ENCODE results near the gene SMU1.

Gene SMU1

DNA sequence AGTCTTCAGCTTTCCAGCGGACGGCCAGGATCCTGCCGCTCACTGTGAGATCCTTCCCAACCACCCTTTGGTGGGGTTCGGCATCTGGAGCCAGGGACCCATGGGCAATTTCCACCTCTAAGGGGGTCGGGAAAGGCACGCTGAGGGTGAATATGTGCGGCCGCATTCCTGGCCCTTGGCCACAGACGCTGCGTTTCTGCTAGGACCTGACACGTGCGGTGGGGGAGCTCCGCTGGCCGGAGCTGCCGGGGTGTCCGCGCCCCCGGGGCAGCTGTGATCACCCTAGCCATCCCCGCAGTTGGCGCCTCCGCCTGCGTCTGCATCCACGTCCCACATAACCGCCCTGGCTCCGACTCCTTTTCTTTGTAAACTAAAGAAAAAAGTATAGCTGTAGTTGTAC lies 56.7 kb downstream of the SMU1 start:
- TF ChIP-seq, protein P1, sequence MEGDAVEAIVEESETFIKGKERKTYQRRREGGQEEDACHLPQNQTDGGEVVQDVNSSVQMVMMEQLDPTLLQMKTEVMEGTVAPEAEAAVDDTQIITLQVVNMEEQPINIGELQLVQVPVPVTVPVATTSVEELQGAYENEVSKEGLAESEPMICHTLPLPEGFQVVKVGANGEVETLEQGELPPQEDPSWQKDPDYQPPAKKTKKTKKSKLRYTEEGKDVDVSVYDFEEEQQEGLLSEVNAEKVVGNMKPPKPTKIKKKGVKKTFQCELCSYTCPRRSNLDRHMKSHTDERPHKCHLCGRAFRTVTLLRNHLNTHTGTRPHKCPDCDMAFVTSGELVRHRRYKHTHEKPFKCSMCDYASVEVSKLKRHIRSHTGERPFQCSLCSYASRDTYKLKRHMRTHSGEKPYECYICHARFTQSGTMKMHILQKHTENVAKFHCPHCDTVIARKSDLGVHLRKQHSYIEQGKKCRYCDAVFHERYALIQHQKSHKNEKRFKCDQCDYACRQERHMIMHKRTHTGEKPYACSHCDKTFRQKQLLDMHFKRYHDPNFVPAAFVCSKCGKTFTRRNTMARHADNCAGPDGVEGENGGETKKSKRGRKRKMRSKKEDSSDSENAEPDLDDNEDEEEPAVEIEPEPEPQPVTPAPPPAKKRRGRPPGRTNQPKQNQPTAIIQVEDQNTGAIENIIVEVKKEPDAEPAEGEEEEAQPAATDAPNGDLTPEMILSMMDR (IDR thresholded peaks at IDR 0.05; ENCODE audit: low read depth, low read length, missing control alignments), result no peak
- no peak for DNase-seq (ENCODE audit: extremely low read depth, low read depth)
- no peak overlapping the region for H3K4me3 ChIP-seq (replicated peaks; ENCODE audit: low read depth, low read length)

DNA sequence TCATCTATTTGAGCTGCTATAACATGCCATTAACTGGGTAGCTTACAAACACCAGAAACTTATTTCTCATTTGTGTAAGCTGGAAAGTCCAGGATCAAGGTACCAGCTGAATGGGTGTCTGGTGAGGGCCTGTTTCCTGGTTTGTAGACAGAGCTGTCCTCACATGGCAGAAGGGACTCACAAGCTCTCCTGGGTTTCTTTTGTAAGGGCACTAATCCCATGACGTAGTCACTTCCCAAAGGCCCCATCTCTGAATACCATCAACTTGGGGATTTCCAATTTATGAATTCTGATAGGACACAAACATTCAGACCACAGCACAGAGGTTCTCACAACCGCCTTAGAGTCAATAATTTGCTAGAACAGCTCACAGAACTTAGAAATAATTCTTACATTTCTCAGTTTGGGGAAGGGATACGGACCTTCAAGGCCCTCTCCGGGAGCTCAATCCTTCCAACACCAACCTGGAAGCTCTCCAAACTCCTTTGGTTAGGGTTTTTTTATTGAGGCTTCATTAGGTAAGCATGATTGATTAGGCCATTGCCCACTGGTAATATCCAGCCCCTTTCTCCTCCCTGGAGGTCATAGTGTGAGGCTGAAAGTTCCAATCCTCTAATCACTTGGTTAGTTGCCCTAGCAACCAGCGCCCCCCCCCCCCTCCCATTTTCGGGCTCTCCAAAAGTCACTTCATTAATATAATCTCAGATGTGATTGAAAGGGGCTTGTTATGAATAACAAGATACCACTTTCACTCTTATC lies 59.0 kb downstream of the SMU1 start:
- TF ChIP-seq, protein P1 (IDR thresholded peaks at IDR 0.05; ENCODE audit: low read depth, low read length, missing control alignments), result no peak
- no peak for DNase-seq (ENCODE audit: extremely low read depth, low read depth)
- no peak overlapping the region for H3K4me3 ChIP-seq (replicated peaks; ENCODE audit: low read depth, low read length)

DNA sequence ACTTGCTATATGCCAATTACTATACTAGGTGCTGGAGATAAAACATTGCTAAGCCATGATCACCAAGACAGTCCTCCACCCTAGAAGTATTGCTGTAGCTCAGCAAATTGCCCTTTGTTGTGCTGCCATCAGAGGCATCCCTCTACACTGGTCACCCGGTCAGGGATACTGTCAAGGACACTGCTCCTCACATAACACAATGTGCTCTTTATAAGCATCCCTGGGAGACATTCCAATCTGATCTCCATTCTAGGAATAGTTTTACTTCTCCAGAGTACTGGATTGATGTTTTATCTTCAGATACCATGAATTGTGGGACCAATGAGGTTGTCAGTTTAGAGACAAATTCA lies 61.8 kb downstream of the SMU1 start:
- TF ChIP-seq, protein P1 (IDR thresholded peaks at IDR 0.05; ENCODE audit: low read depth, low read length, missing control alignments), result no peak
- DNase-seq (ENCODE audit: extremely low read depth, low read depth), result no peak
- H3K4me3 ChIP-seq (replicated peaks; ENCODE audit: low read depth, low read length), result no peak overlapping the region

DNA sequence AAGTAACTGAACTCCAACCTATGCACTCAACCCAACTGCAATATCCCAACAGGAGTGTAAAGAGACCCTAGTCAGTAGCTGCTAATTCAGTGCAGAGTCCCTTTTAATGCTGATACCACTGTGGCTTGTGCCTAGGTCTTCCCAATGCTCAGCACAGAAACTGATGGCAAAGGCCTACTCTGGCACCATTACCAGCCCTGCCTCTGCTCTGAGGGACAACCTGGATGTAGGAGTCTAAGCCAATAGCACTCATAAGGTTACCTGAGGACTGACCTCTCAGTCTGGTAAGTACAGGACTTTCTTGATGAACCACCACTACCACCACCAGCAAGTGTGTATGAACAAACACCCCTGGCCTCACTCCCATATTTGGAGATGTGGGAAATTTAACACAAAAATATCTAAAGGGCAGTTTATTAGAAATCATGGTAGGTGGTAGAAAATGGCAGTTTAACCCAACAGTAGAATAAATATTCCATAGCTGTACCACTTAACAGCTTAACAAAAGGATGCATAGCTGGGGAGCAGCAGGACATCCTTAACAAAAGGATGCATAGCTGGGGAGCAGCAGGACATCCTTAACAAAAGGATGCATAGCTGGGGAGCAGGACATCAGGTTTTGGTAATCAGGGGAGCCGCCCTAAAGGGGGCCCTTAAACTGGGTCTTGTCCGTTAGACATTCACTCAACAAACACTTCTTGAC lies 62.4 kb downstream of the SMU1 start:
- TF ChIP-seq, protein P1 (IDR thresholded peaks at IDR 0.05; ENCODE audit: low read depth, low read length, missing control alignments), result no peak
- H3K4me3 ChIP-seq (replicated peaks; ENCODE audit: low read depth, low read length), result no peak overlapping the region
- no peak for DNase-seq (ENCODE audit: extremely low read depth, low read depth)

DNA sequence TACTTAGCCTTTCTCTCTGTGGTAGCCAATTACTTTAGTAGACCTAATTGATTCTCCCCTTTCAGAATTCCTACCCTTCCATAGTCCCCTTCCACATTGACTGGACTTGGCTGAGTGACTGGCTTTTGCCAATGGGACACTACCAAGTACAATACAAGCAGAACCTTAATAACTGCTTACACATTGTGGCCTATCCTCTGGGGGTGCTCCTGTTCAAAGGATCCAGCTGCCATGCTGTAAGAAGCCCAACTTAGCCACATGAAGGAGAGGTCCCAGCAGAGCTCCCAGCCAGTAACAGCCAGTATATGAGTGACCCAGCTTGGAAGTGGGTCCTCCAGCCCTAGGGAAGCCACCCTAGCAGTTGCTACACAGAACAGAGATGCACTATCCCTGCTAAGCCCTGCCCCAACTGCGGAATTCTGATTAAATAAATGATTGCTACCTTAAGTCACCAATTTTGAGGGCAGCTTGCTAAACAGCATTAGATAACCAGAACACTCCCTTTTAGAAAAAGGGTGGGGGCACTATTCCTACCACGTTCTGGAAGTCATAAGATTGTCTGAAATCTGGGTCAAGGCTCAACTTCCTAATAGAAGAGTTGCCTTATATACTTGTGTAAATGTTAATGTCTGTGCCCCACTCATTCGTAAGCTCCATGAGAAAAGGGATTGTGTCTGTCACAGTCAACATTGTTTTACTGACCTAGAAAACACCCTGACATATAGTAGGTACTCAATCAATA lies 64.0 kb downstream of the SMU1 start:
- H3K4me3 ChIP-seq (replicated peaks; ENCODE audit: low read depth, low read length), result no peak overlapping the region
- no peak for DNase-seq (ENCODE audit: extremely low read depth, low read depth)
- TF ChIP-seq, protein P1 (IDR thresholded peaks at IDR 0.05; ENCODE audit: low read depth, low read length, missing control alignments), result no peak

DNA sequence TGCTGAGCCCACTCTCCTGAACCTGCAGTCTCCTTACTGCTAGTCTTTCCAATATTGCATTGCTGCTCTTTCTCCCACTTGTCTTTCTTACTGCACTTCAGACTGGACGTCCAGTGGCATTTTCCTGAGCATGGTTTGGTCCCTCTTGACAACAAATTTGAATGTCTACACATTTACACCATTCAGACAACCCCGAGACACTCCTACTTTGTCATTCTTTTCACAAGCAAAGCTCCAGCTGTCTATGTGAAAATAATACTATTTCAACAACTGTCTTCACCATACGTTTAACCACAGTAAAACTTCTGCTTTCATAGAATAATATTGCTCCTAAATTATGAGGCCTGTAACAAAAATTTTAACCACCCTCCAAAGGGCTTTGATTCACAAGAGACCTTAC lies 64.6 kb downstream of the SMU1 start:
- no peak overlapping the region for H3K4me3 ChIP-seq (replicated peaks; ENCODE audit: low read depth, low read length)
- TF ChIP-seq, protein P1 (IDR thresholded peaks at IDR 0.05; ENCODE audit: low read depth, low read length, missing control alignments), result no peak
- DNase-seq (ENCODE audit: extremely low read depth, low read depth), result no peak

Measured in HFF-Myc (cell line).